ENCODE measurements around the gene SLC26A8.
"Not testable (repeated sequence)": the region's sequence is repeated elsewhere in the genome, so short reads cannot be mapped to it uniquely, and the experiment has no call there.

SLC26A8 gene

GRCh38 chr6:36000451-36000850 lies 24.0 kb downstream of the SLC26A8 start:
- DNase-seq, result no peak

- no peak for DNase-seq
Measured at GRCh38 chr6:35993150-35993549, 31.3 kb downstream of the SLC26A8 start.

DNA sequence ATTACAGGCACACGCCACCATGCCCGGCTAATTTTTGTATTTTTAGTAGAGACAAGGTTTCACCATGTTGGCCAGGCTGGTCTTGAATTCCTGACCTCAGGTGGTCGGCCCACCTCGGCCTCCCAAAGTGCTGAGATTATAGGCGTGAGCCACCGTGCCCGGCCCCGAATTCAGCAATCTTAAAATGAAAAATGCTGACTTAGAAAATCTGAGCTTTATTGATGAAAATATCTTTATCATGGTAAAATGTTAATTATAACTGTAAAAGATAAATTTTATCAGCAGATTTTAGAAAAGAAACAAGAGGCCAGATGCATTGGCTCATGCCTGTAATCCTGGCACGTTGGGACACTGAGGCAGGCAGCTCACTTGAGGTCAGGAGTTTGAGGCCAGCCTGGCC lies 36.4 kb downstream of the SLC26A8 start:
- not testable (repeated sequence) for DNase-seq

- no peak for DNase-seq
Measured at GRCh38 chr6:35984701-35985100, 39.7 kb downstream of the SLC26A8 start.

DNA sequence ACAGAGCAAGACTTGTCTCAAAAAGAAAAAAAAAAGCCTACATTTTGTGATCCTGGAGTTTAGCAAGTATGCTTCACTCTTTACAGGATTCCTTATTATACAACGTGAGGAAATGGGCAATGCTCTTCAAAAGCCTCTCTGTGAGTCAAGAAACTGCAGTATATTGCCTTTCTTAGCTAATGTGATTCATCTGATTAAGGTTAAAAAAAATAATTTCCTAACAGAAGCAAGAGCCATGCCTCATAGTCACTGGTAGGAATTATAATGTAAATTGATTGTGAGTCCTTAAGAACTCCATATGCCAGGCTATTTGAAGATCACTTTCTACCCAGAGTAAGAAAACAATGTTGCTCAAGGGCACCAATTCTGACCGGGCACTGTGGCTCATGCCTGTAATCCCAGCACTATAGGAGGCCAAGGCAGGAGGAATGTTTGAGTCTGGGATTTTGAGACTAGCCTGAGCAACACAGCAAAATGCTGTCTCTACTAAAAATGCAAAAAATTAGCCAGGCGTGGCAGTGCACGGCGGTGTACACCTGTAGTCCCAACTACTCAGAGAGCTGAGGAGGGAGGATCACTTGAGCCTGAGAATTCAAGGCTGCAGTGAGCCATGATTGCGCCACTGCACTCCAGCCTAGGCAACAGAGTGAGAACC lies 43.3 kb downstream of the SLC26A8 start:
- no peak for DNase-seq

DNA sequence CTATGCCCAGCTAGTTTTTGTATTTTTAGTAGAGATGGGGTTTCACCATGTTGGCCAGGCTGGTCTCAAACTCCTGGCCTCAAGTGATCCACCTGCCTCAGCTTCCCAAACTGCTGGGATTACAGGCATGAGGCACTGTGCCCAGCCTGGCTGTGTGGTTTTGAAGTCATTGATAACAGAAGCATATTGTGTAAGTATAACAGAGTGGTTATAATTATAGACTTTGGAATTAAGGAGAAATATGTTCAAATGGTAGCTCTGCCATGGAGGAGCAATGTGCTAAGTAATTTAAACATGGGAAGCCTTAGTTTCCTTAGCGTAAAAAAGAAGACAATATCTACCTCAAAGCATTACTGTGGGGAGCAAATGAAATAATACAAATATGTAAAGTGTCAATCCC lies 44.3 kb downstream of the SLC26A8 start:
- DNase-seq, result not testable (repeated sequence)

DNA sequence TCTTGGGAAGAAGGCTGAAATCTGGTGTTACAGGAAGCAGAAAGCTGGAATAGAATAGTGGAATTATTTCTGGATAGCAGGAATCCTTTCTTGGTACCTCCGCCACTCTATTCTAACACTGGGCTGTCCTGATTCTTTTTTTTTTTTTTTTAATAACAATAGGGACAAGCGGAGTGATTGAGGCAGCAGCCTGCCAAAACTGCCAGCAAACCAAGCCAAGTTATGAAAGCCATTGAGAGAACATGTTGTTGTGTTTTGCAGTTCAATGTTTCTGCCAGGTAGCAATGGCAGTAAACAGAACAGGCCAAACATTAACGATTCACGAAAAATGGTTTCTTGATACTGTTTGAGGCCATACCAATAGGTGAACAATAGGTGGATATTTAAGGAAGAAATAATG lies 47.1 kb downstream of the SLC26A8 start:
- no peak for DNase-seq

- no peak for DNase-seq
Measured at GRCh38 chr6:35973670-35974222, 50.7 kb downstream of the SLC26A8 start.

- DNase-seq, result no peak
Measured at GRCh38 chr6:35972471-35973367, 51.7 kb downstream of the SLC26A8 start.

GRCh38 chr6:35970181-35970580 lies 54.3 kb downstream of the SLC26A8 start:
- no peak for DNase-seq

- DNase-seq, result no peak
Measured at GRCh38 chr6:35969646-35970045, 54.8 kb downstream of the SLC26A8 start.

DNA sequence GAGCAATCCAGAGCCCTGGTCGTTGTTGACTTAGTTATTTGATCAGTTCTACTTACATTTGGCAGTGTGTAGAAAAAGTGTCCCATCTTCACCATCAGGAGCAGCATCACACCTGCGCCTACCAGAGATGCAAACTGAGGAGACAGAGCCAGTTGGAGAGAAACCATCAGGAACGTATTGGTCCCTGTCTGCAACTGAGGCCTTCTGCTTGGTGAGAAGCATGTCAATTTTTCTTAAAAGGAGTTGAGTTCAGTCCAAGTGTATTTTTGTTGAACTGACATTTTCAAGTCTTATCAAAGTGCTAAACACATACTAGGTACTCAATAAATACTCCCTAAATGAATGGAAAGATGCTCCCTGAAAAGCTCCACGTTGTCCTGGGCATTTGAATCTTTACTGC lies 55.6 kb downstream of the SLC26A8 start:
- no peak for DNase-seq

DNA sequence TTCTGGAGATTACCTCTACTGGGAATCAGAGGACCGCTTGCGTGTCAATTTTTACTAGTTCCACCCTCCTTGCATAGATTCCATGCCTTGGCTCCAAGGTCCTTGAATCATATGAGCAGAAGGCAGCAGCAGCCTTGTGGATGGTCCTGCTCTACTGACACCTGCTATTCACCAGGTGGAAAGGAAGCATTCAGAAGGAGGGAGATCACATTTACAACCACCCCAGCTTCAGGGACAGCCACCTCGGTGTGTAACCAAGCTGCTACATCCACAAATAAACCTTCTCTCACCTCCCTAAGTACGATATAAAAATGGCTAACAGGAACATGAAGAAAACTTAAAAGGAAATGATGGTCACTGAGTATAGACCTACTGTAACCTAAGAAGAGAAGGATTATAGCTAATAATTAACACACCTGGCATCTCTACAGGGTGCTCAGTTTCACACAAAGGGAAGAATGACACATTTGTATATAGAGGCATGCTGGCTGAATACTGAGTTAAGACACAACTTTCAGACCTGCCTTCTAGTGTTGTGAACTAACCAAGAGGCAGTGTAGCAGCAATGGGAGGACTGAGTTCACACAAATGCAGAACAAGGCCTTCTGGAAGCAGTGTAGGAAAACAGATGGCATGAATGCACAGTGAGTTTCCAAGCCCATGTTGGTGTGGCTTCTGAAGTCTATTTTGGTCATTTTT lies 57.2 kb downstream of the SLC26A8 start:
- DNase-seq, result no peak

- DNase-seq, result no peak
Measured at GRCh38 chr6:35962779-35963560, 61.5 kb downstream of the SLC26A8 start.

GRCh38 chr6:35960187-35960586 lies 64.3 kb downstream of the SLC26A8 start:
- no peak for DNase-seq

DNA sequence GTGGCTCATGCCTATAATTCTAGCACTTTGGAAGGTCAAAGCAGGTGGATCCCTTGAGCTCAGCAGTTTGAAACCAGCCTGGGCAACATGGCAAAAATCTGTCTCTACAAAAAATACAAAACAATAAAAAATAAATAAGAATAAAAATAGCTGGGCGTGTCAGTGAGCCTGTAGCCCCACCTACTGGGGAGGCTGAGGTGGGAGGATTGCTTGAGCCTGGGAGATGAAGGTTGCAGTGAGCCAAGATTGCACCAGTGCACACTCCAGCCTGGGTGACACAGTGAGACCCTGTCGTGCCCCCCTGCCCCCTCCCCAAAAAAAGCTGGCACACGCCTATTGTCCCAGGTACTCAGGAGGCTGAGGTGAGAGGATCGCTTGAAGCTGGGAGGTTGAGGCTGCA lies 68.5 kb downstream of the SLC26A8 start:
- no peak for DNase-seq

GRCh38 chr6:35955521-35955920 lies 68.9 kb downstream of the SLC26A8 start:
- DNase-seq, result no peak

- no peak for DNase-seq
Measured at GRCh38 chr6:35955071-35955470, 69.4 kb downstream of the SLC26A8 start.

DNA sequence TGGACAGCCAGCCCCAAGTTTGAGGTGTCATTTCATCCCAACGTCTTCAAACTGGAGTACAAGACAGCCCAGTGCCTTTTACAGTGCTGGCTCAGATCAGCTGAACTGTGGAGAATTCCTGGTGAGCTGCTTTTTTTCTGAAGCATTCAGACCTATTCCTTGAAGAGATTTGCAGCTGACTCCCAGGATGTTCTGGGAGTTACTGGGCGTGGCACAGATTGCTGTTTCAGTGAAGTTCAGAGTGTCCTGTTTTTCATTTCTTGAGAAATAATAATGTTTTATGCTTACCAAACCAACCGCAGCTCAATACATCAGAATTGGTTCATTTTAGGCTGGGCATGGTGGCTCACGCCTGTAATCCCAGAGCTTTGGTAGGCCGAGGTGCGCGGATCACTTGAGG lies 70.1 kb downstream of the SLC26A8 start:
- no peak for DNase-seq

DNA sequence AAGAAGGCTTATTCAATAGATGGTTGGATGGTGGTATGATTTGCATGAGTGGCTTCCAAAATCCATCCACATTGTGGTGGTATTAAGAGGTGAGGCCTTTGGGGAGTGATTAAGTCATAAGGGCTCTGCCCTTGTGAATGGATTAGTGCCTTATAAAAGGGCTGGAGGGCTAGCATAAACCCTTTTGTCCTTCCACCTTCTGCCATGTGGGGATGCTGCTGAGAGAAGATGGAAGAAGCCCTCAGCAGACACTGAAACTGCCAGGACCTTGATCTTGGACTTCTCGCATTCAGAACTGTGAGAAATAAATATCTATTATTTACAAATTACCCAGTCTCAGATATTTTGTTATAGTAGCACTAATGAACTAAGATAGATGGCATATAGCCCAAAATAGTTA lies 75.7 kb downstream of the SLC26A8 start:
- DNase-seq, result no peak

- DNase-seq, result no peak
Measured at GRCh38 chr6:35945650-35946025, 78.8 kb downstream of the SLC26A8 start.

GRCh38 chr6:35943390-35943789 lies 81.1 kb downstream of the SLC26A8 start:
- no peak for DNase-seq

- DNase-seq, result no peak
Measured at GRCh38 chr6:35942355-35942754, 82.1 kb downstream of the SLC26A8 start.
